CD1c-positive myeloid dendritic cell (primary cell): ENCODE data around the gene CLMN.
A peak's percentile ranks its signal among the peaks of the same experiment; 100 is the strongest.
"Not testable (repeated sequence)": the region's sequence is repeated elsewhere in the genome, so short reads cannot be mapped to it uniquely, and the experiment has no call there.

ENCODE experiments used
- DNase-seq: peaks from one replicate; pipeline ENCODE4 v3.0.0-alpha.2; 2016; ENCODE audit errors: extremely low spot score

The CLMN gene

DNA sequence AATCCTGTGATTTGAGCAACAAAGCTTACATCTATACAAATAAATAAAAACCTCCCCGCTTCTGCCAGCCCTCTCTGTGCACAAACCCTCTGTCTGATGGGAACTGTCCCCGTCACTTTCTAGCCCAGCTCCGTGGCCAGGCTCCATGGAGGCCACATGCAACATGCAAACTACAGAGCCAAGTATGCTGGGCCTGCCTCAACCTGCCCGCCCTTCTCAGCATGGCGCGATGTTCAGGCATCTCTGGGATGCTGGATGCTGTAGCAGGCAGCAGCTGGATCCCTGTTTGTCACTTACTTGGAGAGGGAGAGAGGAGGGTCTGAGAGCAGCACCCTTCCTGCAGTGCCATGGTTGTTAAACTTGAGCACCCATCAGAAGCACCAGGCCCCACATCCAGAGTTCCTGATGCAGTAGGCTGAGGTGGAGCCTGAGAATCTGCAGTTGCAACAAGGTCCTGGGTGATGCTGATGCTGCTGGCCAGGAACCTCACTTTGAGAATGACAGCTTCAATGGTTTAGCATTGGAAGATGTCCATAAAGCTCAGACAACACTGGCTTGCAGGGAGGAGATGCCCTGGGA is 32.4 kb downstream of the CLMN start:
- DNase-seq, result no peak

DNA sequence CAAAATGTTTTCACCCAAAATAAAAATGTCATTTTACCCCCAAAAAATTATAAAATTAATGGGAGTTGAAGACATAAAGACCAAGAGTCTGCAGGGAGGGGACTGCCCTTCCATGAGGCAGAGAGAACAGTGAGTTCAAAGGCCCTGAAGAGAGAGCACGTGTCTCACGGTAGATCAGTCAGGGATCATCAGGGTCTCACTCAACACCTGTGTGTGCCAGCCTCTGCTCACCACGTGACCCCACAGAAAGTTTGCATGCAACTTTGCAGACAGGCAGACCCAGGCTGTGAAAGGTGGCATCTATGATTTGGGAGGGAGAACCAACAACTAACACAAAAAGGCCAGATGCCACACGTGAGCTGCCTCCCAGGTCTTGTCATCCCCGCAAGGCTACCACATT is 33.1 kb downstream of the CLMN start:
- DNase-seq, result no peak

DNA sequence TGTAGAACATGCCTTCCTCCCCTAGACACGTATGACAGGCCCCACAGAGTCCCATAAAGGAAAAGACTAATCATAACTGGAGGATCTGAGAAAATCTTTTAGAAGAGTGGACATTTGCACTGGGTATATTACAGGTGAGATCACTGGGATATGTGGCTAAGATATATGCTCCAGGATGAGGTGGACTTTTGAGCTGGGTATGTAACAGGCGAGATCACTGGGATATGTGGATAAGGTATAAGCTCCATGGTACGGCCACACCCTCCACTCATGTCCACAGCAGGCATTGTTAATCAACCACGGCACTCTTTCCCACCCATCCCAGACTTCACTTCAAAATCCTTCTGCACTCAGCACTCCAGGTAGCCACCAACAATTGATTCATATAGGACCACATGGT is 34.1 kb downstream of the CLMN start:
- DNase-seq, result no peak

DNA sequence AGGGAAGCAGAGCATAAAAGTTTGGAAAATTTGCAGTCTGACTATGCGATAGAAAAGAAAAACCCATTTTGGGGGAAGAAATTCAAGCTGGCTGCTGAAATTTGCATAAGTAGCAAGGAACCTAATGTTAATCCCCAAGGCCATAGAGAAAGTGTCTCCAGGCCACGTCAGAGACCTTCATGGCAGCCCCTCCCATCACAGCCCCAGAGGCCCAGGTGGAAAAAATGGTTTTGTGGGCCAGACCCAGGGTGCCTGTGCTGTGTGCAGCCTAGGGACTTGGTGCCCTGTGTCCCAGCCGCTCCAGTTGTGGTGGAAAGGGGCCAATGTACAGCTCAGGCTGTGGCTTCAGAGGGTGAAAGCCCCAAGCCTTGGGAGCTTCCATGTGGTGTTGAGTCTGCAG is 35.9 kb downstream of the CLMN start:
- not testable (repeated sequence) for DNase-seq

DNA sequence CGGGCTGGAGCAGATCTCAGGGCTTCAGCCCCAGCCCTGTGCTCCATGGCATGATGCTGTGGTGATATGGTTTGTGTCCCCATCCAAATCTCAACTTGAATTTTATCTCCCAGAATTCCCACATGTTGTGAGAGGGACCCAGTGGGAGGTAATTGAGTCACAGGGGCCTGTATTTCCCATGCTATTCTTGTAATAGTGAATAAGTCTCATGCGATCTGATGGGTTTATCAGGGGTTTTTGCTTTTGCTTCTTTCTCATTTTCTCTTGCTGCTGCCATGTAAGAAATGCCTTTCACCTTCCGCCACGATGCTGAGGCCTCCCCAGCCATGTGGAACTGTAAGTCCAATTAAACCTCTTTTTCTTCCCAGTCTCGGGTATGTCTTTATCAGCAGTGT is 36.7 kb downstream of the CLMN start:
- not testable (repeated sequence) for DNase-seq

DNA sequence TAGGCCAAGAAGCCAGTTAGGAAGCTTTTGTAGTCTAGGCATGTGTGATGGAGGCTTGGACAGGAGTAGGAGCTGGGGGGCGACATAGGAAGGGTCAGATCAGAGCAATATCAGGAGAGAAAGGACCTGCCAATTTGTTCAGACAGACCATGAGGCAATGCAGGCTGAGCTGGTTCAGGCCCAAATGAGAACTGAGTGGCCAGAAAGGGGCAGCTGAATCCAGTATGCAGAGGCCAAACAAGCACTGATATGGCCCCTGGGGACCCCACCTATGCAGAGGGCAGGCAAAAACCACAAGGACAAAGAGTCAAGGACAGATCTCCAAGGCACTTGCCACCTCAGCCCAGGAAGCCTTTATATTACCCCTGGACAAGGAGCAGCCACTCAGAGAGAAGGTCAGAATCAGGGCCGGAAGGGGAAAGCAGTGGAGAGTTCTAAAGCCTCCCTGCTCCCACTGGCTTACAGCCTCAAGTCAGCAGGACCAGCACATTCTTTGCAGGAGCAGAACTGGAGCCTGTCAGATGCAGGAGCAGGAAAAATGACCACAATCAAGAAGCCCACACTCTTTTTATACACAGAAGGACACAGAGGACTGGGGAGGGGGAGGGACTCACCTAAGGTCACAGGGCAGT is 37.2 kb downstream of the CLMN start:
- DNase-seq, result no peak

DNA sequence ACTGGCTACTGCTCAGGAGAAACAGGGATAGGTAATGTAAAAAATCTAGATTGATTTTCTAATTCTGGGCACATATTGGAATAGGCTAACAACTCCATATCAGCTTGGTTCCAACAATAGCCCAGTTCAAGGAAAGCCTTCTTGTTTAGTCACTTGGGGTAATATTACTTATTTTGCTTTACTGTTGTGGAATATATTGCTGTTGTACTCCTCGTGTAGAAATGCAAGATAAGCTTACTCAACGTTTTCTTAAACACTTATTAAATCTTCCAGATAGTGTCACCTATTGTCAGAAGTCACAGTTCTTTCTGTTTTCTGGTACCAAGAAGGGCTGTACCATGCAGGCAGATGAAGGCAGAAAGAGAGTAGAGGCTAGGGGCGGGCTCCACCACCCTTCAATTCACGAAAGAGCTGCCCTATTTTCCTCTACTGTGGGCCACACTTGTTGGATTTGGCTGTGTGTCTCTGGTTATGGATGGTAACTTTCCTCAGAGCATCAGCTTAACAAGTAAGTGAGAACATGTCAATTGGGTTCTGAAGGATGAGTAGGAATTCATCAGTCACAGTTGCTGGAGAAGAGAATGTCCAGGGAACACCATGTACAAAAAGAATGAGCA is 38.0 kb downstream of the CLMN start:
- DNase-seq, result no peak

DNA sequence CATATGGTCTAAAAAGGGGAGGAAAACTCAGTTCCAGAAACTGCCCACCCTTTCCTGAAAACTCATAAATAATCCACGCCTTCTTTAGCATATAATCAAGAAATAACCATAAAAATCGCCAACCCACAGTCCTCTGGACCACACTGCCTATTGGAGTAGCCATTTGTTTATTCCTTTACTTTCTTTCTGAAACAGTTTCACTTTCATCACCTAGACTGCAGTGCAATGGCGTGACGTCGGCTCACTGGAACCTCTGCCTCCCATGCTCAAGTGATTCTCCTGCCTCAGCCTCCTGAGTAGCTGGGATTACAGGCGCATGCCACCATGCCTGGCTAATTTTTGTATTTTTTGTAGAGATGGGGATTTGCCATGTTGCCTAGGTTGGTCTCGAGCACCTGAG is 44.2 kb downstream of the CLMN start:
- DNase-seq, result no peak

DNA sequence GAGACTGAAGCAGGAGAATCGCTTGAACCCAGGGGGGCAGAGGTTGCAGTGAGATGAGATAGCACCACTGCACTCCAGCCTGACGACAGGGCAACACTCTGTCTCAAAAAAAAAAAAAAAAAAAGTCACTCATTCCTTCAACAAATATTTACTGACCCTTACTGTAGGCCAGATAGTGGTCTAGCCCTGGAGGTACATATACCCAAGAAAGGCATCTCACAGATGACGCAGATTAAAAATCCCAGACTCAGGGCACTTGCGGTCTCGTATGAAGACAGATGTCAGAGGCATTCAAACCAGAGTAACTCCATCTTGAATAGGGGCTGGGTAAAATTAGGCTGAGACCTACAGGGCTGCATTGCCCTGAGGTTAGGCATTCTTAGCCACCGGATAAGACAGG is 44.8 kb downstream of the CLMN start:
- no peak for DNase-seq

DNA sequence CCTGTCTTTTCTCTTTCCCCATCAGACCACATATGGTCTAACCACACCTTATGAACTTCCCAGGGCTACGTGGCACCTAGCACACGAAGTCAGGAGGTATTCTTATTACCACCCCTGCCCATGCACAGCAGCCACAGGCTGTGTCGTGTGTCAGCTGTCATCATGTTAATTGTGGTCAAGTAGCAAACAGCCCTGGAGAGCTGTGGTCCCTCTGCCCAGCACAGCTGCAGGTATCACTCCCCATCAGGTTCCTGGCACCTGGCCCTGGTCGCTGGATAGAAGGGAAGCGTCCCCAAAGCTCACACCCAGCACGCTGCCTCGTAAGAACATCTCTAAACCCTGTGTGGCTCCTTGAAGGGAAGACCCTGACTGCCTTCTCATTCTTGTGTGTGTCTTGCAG is 45.4 kb downstream of the CLMN start:
- no peak for DNase-seq

DNA sequence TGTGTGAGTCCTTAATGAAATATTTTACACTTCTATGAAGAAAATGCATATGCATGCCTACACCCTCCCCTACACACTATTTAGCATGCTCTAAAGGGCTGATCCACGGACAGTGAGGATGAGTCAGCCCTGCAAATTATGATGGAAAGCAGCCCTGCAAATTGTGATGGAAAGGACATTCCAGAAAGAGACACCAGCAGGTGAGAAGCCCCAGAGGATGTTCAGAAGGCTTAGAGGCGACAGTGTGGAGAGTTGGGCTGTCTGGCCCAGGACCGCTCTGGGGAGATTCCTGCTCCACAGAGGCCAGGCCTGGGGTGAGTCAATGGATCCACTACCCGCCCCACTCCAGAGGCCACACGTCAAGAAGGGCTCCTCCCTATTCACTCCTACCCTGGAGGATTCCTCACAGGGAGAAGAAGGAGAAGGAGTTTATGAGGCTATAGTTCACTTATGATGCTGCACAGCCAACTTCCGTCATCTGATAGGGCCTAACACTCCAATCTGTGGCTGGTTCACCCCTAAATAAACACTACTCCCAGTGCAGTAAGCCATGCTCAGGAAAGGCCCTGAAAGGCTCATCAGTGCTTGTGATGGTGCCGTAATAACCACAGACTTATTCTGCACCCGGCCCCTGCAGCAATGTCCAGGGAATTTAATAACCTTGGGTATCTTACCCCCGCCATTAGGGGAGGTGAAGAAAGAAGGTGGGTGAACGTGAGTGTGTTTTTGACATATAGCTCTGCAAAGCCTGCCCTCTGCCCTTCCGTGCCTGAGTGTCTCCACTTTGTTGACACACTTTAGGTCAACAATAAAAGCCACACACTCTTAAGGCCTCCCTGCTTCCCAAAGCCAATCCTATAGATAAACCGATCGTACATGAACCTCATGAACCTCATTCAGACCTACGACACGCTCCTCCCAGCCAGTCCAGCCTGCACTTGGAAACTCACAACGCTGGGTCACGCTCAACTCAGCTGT is 46.4 kb downstream of the CLMN start:
- no peak for DNase-seq

DNA sequence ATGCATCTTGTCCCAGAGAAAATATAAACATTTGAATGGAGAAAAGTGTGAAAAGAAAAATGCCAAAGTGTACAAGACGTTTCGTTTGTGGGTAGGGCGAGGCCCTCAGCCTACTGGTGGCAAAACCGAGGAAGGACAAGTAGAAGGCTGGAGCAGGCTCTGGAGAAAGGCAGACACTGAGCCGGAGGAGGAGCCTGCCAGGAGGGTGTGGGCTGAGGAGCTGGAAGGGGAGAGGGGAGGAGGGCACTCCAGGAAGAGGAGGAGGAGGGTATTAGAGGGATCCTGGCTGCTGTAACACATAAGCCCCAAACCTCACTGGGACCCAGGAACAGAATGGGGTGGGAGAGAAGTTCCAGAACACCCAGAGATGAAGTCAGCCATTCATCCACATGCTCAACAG is 47.7 kb downstream of the CLMN start:
- no peak for DNase-seq

DNA sequence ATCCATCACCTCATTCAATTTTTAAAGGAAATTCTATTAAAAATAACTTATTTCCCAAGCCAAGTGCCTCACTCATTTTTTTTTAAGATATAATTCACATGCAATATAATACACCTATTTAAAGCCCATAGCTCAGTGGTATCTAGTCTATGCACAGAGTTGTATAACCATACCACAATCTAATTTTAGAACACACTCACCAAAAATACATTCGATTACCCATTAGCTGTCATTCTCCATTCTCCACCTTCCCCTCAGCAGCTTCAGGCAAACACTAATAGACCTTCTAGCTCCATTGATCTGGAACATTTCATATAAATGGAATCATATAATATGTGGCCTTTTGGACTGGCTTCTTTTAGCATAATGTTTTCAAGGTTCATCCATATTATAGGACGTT is 49.5 kb downstream of the CLMN start:
- DNase-seq, result no peak

DNA sequence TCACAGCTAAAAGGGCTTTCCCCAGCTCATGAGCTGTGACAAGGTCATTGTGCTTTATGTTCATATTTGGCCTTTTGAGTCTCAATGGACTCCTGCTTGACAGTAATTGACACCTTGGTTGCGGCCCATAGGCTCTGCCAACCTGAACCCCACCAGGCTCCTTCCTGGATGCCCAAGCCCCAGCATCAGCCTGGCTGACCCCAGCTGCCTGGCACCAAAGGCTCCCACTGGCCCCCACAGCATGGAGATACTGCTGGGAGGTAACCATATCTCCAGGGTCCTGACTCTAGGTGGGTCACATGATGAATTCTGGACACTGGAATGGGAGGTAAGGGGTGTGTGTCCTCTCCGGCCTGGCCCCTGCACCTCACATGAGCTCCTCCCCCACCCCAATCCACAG is 50.2 kb downstream of the CLMN start:
- DNase-seq, result no peak

DNA sequence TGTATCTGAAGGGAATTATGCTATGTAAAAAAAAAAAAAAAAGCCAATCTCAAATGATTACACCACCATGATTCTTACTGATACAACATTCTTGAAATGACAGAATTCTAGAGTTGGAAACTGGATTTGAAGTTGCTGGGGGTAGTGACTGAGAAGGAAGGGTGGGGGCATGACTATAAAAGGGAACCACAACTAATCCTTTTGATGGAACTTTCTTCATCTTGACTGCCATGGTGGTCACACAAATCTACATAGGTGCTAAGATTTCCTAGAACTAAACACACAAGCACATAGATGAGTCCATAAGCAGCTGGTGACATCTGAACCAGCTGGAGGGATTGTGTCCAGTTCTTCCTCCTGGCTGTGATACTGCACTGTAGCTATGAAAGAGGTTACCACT is 51.4 kb downstream of the CLMN start:
- peak; percentile 31 for DNase-seq

DNA sequence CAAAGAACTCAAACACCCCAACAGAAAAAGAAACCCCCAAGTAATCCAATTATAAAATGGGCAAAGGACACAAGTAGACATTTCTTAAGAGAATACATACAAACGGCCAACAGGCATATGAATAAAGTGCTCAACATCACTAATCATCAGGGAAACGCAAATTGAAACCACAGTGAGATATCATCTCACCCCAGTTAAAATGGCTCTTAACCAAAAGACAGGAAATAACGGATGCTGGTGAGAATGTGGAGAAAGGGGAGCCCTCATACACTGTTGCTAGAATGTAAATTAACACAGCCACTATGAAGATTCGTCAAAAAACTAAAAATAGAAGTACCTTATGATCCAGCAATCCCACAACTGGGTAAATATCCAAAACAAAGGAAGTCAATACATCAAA is 52.4 kb downstream of the CLMN start:
- no peak for DNase-seq

DNA sequence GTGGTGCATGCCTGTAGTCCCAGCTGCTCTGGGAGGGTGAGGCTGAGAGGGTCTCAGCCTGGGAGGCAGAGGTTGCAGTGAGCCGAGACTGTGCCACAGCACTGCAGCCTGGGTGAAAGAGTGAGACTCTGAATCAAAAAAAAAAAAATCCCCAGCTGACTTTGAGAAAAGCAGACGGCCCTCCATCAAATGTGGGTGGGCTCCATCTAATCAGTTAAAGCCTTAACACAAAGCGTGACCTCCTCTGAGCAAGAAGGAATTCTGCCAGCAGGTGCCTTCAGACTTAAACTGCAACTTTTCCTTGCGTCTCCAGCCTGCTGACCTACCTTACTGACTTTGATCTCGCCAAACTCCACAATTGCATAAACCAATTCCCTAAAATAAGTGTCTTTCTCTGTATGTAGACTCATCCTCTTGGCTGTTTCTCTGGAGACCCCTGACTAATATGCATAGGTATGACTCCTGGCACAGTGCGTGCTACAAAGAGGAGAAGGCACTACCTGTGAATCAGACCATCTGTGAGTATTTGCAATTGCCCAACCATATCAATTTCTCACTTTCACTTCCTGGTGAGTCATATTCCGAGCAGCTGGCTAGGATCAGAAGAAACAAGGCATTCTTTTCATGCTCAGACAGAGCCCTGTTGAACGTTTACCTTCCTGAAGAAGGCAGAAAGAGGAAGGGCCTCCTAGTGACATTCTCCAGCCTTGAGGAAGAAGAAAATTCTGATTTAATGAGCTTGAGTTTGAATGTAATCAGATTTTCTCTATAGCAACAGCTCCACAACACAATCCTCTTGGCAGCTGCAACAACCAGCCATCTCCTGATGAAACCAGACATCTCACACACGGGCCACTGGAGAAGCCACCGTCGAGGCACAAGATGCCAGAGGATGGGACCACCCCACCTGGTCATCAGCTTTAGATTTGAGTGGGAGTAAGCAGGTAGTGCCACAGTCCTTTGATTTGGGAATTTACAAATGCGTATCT is 54.3 kb downstream of the CLMN start:
- DNase-seq, result peak; percentile 92

DNA sequence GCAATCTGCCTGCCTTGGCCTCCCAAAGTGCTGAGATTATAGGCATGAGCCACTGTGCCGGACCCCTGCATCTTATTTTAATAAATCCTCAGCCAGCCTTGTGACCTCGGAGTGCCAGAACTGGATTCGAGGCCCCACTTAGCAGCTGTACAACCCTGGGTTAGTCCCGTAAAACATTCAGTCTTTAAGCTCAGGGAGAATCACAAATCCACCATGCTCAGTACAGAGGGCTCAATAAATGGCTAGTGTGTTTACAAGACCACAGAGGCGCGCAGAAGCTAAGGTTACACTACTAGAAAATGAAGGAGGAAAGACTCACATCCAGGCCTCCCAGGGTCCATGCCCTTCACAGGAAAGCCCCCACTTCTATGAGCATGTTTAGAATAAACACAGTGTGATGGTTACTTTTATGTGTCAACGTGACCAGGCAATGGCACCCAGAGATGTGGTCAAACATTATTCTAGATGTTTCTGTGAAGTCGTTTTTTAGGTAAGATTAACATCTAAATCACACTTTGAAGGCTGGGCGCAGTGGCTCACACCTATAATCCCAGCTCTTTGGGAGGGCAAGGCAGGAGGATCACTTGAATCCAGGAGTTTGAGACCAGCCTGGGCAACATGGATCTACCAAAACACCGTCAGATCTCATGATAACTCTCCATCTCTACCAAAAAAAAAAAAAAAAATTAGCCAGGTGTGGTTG is 55.3 kb downstream of the CLMN start:
- DNase-seq, result no peak

DNA sequence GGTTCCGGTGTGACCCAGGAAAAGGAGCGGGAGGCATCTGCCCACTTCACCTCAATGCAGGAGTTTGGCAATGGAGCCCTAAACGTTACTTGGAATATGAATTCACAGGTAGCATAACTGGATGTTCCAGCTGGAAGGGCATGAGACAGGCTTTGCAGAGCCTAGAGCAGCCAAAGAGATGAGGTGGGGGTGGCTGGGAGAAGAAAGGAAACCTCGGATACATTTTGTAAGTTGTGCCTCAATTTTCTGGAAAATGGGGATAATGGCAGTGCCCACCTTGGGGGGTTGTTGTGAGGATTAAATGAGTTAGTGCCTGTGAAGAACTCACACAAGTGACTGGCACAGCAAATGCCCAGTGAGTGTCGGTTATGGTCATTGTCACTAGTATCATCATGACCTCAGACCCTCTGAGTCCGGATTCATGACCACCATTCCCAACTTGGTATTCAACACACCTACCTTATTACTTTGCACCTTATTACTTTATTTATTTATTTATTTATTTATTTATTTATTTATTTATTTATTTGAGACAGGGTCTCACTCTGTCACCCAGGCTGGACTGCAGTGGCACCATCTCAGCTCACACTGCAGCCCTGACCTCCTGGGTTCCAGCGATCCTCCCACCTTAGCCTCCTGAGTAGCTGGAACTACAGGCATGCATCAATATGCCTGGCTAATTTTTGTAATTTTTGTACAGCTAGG is 56.0 kb downstream of the CLMN start:
- DNase-seq, result no peak

DNA sequence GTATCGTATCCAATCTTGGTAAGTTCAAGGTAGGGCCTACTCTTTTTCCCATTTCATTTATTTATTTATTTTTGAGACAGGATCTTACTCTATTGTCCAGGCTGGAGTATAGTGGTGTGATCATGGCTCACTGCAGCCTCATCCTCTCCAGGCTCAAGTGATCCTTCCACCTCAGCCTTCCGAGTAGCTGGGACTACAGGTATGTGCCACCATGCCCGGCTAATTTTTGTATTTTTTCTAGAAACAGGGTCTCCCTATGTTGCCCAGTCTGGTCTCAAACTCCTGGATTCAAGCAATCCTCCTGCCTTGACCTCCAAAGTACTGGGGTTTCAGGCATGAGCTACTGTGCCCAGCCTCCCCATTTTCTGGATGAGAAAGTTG is 57.2 kb downstream of the CLMN start:
- DNase-seq, result no peak
